Loucy (cell line): ENCODE measurements around the gene SH3PXD2B.

ENCODE experiments used
- H2AFZ ChIP-seq: fragments of 200-600 bp; sonication (generic); 2 replicates; pipeline ENCODE4 v1.6.0; 2016; ENCODE audit warnings: antibody characterized with exemption, mild to moderate bottlenecking, low read length, moderate library complexity
- H3F3A ChIP-seq: fragments of 200-600 bp; 2 replicates; pipeline ENCODE4 v1.6.0; 2016; ENCODE audit warnings: antibody characterized with exemption, low read depth, mild to moderate bottlenecking
- H3K27me3 ChIP-seq: fragments of 200-600 bp; sonication (generic); 2 replicates; pipeline ENCODE4 v1.6.1; 2014; ENCODE audit warnings: low read length, mild to moderate bottlenecking; ENCODE audit not compliant: insufficient read depth, poor library complexity, severe bottlenecking
- H3K36me3 ChIP-seq: fragments of 200-600 bp; sonication (generic); 2 replicates; pipeline ENCODE4 v1.6.1; 2016; ENCODE audit warnings: low read length; ENCODE audit not compliant: insufficient read depth
- H3K4me1 ChIP-seq: fragments of 200-600 bp; sonication (generic); 2 replicates; pipeline ENCODE4 v1.5.1; 2014; ENCODE audit warnings: low read length, mild to moderate bottlenecking; ENCODE audit not compliant: insufficient read depth, poor library complexity, severe bottlenecking
- H3K4me2 ChIP-seq: fragments of 200-600 bp; sonication (generic); 2 replicates; pipeline ENCODE4 v1.6.0; 2014; ENCODE audit warnings: antibody characterized with exemption, low read length, low read depth, mild to moderate bottlenecking; ENCODE audit not compliant: poor library complexity, severe bottlenecking
- H3K4me3 ChIP-seq: fragments of 200-600 bp; sonication (generic); 2 replicates; pipeline ENCODE4 v1.5.1; 2014; ENCODE audit warnings: low read length, mild to moderate bottlenecking, mixed read lengths; ENCODE audit not compliant: poor library complexity, severe bottlenecking
- H3K79me2 ChIP-seq: fragments of 200-600 bp; sonication (generic); 2 replicates; pipeline ENCODE4 v1.6.1; 2014; ENCODE audit warnings: low read length; ENCODE audit not compliant: insufficient read depth
- H3K9ac ChIP-seq: fragments of 200-600 bp; sonication (generic); 2 replicates; pipeline ENCODE4 v1.6.0; 2014; ENCODE audit warnings: mild to moderate bottlenecking, low read depth, low read length, moderate library complexity; ENCODE audit not compliant: poor library complexity, severe bottlenecking
- H3K9me2 ChIP-seq: fragments of 200-600 bp; sonication (generic); replicated peaks from 2 replicates; pipeline ENCODE4 v1.6.1; 2016; ENCODE audit warnings: low read depth, low read length, mixed read lengths
- H3K9me3 ChIP-seq: fragments of 200-600 bp; sonication (generic); 2 replicates; pipeline ENCODE4 v1.6.1; 2014; ENCODE audit warnings: mild to moderate bottlenecking, antibody characterized with exemption, low read length, low read depth; ENCODE audit not compliant: insufficient read depth
- H4K20me1 ChIP-seq: fragments of 200-600 bp; sonication (generic); 2 replicates; pipeline ENCODE4 v1.6.0; 2014; ENCODE audit warnings: antibody characterized with exemption, low read length, mild to moderate bottlenecking; ENCODE audit not compliant: insufficient read depth, poor library complexity, severe bottlenecking
- EZH2phosphoT487 ChIP-seq: fragments of 200-600 bp; IDR thresholded peaks from 2 replicates; pipeline ENCODE4 v1.6.1; 2018; ENCODE audit warnings: antibody characterized with exemption, mild to moderate bottlenecking, moderate library complexity, borderline replicate concordance
- TF ChIP-seq, protein P1 (sequence below): fragments of 200-600 bp; sonication (generic); conservative IDR thresholded peaks from 2 replicates; pipeline ENCODE4 v1.5.1; 2014; ENCODE audit warnings: mild to moderate bottlenecking, antibody characterized with exemption, low read length

Gene SH3PXD2B

GRCh38 chr5:172429201-172429940 is 25.0 kb downstream of the SH3PXD2B start:
- H3K4me1 ChIP-seq = no peaks in the 10 kb centered on the region
- H3F3A ChIP-seq = no peaks in the 10 kb centered on the region
- H3K9me2 ChIP-seq = no peaks in the 10 kb centered on the region
- no peak for TF ChIP-seq EZH2phosphoT487
- TF ChIP-seq, protein P1, sequence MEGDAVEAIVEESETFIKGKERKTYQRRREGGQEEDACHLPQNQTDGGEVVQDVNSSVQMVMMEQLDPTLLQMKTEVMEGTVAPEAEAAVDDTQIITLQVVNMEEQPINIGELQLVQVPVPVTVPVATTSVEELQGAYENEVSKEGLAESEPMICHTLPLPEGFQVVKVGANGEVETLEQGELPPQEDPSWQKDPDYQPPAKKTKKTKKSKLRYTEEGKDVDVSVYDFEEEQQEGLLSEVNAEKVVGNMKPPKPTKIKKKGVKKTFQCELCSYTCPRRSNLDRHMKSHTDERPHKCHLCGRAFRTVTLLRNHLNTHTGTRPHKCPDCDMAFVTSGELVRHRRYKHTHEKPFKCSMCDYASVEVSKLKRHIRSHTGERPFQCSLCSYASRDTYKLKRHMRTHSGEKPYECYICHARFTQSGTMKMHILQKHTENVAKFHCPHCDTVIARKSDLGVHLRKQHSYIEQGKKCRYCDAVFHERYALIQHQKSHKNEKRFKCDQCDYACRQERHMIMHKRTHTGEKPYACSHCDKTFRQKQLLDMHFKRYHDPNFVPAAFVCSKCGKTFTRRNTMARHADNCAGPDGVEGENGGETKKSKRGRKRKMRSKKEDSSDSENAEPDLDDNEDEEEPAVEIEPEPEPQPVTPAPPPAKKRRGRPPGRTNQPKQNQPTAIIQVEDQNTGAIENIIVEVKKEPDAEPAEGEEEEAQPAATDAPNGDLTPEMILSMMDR = no peak
- H3K9me3 ChIP-seq = no peaks in the 10 kb centered on the region
- H2AFZ ChIP-seq = no peak overlapping the region
- no peaks in the 10 kb centered on the region for H3K27me3 ChIP-seq
- no peaks in the 10 kb centered on the region for H4K20me1 ChIP-seq
- no peak overlapping the region for H3K4me3 ChIP-seq
- no peak overlapping the region for H3K9ac ChIP-seq
- H3K36me3 ChIP-seq = no peaks in the 10 kb centered on the region
- no peak overlapping the region for H3K4me2 ChIP-seq
- H3K79me2 ChIP-seq = no peaks in the 10 kb centered on the region

DNA sequence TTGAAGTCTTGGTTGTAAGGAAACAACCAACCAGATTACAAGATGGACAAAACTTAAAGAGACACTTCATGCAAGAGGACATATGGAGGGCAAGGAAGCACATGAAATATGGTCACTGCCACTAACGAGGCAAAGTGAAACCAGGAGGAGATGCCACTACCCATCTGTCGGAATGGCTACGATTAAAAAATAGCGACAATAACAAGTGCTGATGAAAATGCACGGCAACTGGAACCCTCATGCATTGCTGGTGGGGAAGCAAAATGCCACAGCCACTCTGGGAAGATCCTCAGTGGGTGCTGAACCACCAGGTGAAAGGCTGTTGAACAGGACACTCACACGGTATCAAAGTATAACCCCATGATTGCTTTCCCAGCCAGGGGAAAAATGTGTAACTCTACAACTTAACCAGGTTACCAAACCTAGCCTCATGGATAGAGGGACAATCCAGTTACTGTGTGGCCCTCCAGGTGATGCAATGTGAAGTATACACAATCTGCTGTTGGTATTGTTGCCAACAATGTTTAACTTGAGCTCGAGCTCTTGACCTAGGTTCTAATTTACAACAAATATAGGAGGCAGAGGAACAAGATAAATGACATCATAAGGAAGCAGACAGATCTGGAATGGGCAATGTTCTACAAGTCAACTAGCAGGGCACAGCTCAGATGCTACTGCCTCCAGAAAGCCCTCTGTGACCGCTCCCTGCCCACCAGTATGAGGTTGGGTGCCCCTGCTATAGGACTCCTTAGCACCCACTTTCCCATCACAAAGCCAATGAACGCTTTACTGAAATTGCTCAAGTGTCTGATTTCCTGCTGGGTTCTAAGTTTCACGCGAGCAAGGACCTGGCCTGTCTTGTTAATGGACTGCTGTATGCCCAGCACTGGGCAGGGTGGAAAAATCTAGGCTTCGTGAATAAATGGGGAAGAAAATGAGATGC is 25.8 kb downstream of the SH3PXD2B start:
- H4K20me1 ChIP-seq = no peaks in the 10 kb centered on the region
- H3K36me3 ChIP-seq = no peaks in the 10 kb centered on the region
- TF ChIP-seq, protein P1 = no peak
- no peak for TF ChIP-seq EZH2phosphoT487
- no peaks in the 10 kb centered on the region for H3K27me3 ChIP-seq
- no peak overlapping the region for H3K4me2 ChIP-seq
- H3K4me3 ChIP-seq = no peak overlapping the region
- H3F3A ChIP-seq = no peaks in the 10 kb centered on the region
- no peaks in the 10 kb centered on the region for H3K4me1 ChIP-seq
- H3K9me2 ChIP-seq = no peaks in the 10 kb centered on the region
- H3K9me3 ChIP-seq = no peaks in the 10 kb centered on the region
- no peak overlapping the region for H3K9ac ChIP-seq
- H3K79me2 ChIP-seq = no peaks in the 10 kb centered on the region
- H2AFZ ChIP-seq = no peak overlapping the region

- no peak overlapping the region for H3K4me3 ChIP-seq
- H3K4me2 ChIP-seq = no peak overlapping the region
- no peak overlapping the region for H2AFZ ChIP-seq
- H4K20me1 ChIP-seq = no peaks in the 10 kb centered on the region
- H3K36me3 ChIP-seq = no peaks in the 10 kb centered on the region
- H3K9me3 ChIP-seq = no peaks in the 10 kb centered on the region
- no peaks in the 10 kb centered on the region for H3K9me2 ChIP-seq
- H3F3A ChIP-seq = no peaks in the 10 kb centered on the region
- no peaks in the 10 kb centered on the region for H3K27me3 ChIP-seq
- no peak overlapping the region for H3K9ac ChIP-seq
- H3K79me2 ChIP-seq = no peaks in the 10 kb centered on the region
- no peaks in the 10 kb centered on the region for H3K4me1 ChIP-seq
- no peak for TF ChIP-seq EZH2phosphoT487
- TF ChIP-seq, protein P1 = no peak
Observed at GRCh38 chr5:172427202-172427601, 27.1 kb downstream of the SH3PXD2B start.
